ENCODE results near the gene UNC79. TPM values are rescaled to one million over a fixed set of nuclear protein-coding genes. Genes with fewer than 3 reads are reported as not detected.

The UNC79 gene
- total and polyA plus RNA-seq, 10 of the 15 experiments (the other 5 are each of a cell fraction or from before 2014, with no cell fraction given) = 0.04 to 0.29 (median 0.14) TPM

DNA sequence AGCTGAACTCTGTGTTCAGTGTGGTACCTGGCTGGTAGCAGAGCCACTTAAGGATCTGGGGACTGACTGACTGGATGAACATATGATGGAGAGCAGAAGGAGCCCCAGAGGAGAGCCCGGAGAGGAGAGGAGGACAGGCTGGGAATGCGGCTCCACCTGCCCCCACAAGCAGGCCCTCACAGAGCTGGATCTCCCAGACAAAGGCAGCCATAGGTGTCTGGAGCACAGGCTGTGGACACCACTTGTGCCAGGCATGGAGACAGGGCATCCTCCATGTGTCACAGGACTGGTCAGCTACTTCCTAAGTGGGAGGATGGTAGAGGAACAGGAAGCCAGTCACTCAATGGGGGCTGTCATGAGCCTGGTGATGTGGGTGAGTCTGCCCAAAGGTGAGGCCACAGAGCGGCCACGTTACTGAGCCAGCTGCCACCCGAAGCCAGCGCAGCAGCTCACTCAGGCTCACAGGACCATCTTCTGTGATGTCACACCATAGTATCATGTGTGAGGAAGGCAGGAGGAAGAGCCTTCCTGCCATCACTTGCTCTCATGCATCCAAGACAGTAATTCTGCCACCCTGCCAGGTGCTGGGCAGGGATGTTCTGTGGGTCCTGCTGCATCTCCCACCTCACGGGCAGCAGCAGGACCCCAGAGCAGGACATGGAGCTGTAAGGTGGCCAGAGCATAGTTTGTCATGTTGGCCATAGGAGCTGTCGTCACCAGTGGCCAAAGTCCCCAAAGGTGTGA lies 285.4 kb downstream of the UNC79 start:
- no peaks in the 10 kb centered on the region for H3K9me3 ChIP-seq (replicated peaks; ENCODE audit: control insufficient read depth, insufficient read depth, low read length)
- DNase-seq (ENCODE audit: low read depth, low spot score) = no peak
- ChIA-PET CTCF (interaction anchor here (1.1 kb wide), 1 partner anchor 705 kb away, joined by 3 read pairs; no protein-coding TSS in a partner anchor), SMC1A (ENCODE audit: uncharacterized antibody, unreplicated experiment) (no interaction called here), RAD21 (ENCODE audit: unreplicated experiment) (no interaction called here), POLR2A (no interaction called here)
- ATAC-seq = no peak
- no peaks in the 10 kb centered on the region for H3K4me1 ChIP-seq (ENCODE audit: control insufficient read depth, insufficient read depth, low read length)
- no peak overlapping the region for H3K4me3 ChIP-seq
- no TSS peak for BruUV-seq (replicated peaks)
- no peaks in the 10 kb centered on the region for H4K20me1 ChIP-seq (ENCODE audit: control insufficient read depth, insufficient read depth)
- H3K27ac ChIP-seq (ENCODE audit: control insufficient read depth, insufficient read depth) = no peak overlapping the region
- H3K9ac ChIP-seq (ENCODE audit: control insufficient read depth, insufficient read depth, low read length) = no peak overlapping the region
- in situ Hi-C loops (cut with MboI) (no loop called here), intact Hi-C loops (cut with micrococcal nuclease; ENCODE audit: unreplicated experiment) (no loop called here)
- TF ChIP-seq, protein P1, sequence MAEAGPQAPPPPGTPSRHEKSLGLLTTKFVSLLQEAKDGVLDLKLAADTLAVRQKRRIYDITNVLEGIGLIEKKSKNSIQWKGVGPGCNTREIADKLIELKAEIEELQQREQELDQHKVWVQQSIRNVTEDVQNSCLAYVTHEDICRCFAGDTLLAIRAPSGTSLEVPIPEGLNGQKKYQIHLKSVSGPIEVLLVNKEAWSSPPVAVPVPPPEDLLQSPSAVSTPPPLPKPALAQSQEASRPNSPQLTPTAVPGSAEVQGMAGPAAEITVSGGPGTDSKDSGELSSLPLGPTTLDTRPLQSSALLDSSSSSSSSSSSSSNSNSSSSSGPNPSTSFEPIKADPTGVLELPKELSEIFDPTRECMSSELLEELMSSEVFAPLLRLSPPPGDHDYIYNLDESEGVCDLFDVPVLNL (IDR thresholded peaks at IDR 0.05; ENCODE audit: low read depth, low read length) = no peak
- TF ChIP-seq SIN3A (IDR thresholded peaks at IDR 0.05; ENCODE audit: low read depth, low read length) = no peak
- no peak for TF ChIP-seq DPF2 (IDR thresholded peaks at IDR 0.05)
- no peaks in the 10 kb centered on the region for H3K36me3 ChIP-seq (ENCODE audit: control insufficient read depth in 2 of 2, insufficient read depth in 2 of 2, low read length in 1 of 2)
- no peak for FAIRE-seq
- 22% methylated on average over 8 of the region's 8 CpGs for WGBS (ENCODE audit: insufficient coverage, insufficient replicate concordance, low lambda C conversion rate, missing lambda C conversion rate)
- peaks cover 0 to 2% of the 10 kb centered on the region in 2 experiments; a peak in 2 of 4 replicates for H3K27me3 ChIP-seq (replicated peaks in 1 of 2; ENCODE audit: control insufficient read depth in 2 of 2, insufficient read depth in 2 of 2, low read length in 1 of 2)
- no peak overlapping the region for H3K4me2 ChIP-seq (ENCODE audit: control insufficient read depth, insufficient read depth)
- H3K79me2 ChIP-seq (ENCODE audit: control insufficient read depth, insufficient read depth, low read length) = no peaks in the 10 kb centered on the region
- no peak overlapping the region for H2AFZ ChIP-seq (ENCODE audit: control insufficient read depth, low read depth, low read length)

DNA sequence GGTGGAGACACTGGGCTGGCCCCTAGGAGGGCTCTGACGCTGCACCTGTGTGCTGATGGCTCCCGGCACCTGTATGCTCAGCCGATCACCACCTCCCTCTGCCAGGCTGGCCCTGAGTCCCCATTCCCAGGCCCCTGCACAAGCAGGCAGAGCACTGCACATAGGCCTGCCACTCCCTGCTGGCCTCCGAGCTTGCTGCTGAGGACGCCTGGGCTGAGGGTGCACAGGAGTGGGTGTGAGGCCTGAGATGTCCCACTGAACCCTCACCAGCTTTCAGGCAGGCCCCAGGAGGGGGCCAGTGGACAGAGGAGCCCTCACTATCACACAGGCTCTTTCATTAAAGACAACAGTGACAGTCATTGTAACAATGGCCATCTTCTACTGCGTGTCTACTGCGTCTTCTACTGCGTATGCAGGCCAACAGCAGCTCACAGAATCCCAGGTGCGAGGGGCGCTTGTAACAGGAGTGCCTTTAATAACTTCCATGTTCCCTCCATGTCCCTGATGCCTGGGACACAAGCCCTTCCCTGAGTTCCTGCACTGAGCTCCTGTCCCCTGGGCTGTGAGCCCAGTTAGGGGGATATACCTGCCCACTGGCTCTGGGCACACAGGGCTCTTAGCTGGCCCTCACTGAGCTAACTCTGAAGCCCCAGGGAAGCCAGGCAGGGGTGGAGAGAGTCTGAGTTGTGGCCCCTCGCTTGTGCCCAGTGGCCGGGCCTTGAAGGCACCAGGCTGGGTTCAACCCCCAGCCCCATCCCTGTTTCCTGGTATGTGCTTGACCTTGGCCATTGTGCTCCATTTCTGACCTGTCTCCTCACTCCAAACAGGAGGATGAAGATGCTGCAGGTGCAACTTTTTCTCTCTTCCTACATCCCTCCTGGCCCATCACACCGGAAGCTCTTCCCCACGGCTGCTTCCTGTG lies 286.3 kb downstream of the UNC79 start:
- Histone ChIP-seq H3K9me3 (replicated peaks; ENCODE audit: control insufficient read depth, insufficient read depth, low read length) (no peaks in the 10 kb centered on the region), H3K4me2 (ENCODE audit: control insufficient read depth, insufficient read depth) (no peak overlapping the region), H3K4me3 (no peak overlapping the region), H3K27me3 (replicated peaks in 1 of 2; ENCODE audit: control insufficient read depth in 2 of 2, insufficient read depth in 2 of 2, low read length in 1 of 2) (peaks cover 0 to 2% of the 10 kb centered on the region in 2 experiments; a peak in 2 of 4 replicates), H3K27ac (ENCODE audit: control insufficient read depth, insufficient read depth) (no peak overlapping the region), H3K79me2 (ENCODE audit: control insufficient read depth, insufficient read depth, low read length) (no peaks in the 10 kb centered on the region), H3K36me3 (ENCODE audit: control insufficient read depth in 2 of 2, insufficient read depth in 2 of 2, low read length in 1 of 2) (no peaks in the 10 kb centered on the region), H3K4me1 (ENCODE audit: control insufficient read depth, insufficient read depth, low read length) (no peaks in the 10 kb centered on the region), H3K9ac (ENCODE audit: control insufficient read depth, insufficient read depth, low read length) (no peak overlapping the region), H4K20me1 (ENCODE audit: control insufficient read depth, insufficient read depth) (no peaks in the 10 kb centered on the region), H2AFZ (ENCODE audit: control insufficient read depth, low read depth, low read length) (no peak overlapping the region)
- FAIRE-seq (no peak), DNase-seq (ENCODE audit: low read depth, low spot score) (no peak), ATAC-seq (no peak)
- POLR2A ChIA-PET = no interaction called here
- BruUV-seq (replicated peaks) = no TSS peak
- SMC1A ChIA-PET (ENCODE audit: uncharacterized antibody, unreplicated experiment) = no interaction called here
- RAD21 ChIA-PET (ENCODE audit: unreplicated experiment) = no interaction called here
- intact Hi-C loops (cut with micrococcal nuclease; ENCODE audit: unreplicated experiment) (no loop called here), in situ Hi-C loops (cut with MboI) (no loop called here)
- TF ChIP-seq PAX5 (IDR thresholded peaks at IDR 0.05; ENCODE audit: borderline replicate concordance, low read depth, low read length) = no peak
- TF ChIP-seq RAD51 (IDR thresholded peaks at IDR 0.05) = no peak
- TF ChIP-seq, protein P2, sequence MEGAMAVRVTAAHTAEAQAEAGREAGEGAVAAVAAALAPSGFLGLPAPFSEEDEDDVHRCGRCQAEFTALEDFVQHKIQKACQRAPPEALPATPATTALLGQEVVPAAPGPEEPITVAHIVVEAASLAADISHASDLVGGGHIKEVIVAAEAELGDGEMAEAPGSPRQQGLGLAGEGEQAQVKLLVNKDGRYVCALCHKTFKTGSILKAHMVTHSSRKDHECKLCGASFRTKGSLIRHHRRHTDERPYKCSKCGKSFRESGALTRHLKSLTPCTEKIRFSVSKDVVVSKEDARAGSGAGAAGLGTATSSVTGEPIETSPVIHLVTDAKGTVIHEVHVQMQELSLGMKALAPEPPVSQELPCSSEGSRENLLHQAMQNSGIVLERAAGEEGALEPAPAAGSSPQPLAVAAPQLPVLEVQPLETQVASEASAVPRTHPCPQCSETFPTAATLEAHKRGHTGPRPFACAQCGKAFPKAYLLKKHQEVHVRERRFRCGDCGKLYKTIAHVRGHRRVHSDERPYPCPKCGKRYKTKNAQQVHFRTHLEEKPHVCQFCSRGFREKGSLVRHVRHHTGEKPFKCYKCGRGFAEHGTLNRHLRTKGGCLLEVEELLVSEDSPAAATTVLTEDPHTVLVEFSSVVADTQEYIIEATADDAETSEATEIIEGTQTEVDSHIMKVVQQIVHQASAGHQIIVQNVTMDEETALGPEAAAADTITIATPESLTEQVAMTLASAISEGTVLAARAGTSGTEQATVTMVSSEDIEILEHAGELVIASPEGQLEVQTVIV (IDR thresholded peaks at IDR 0.05; ENCODE audit: borderline replicate concordance, partially characterized antibody) = no peak
- 25% methylated on average over 14 of the region's 14 CpGs for WGBS (ENCODE audit: insufficient coverage, insufficient replicate concordance, low lambda C conversion rate, missing lambda C conversion rate)
- CTCF ChIA-PET = no interaction called here
